Thoracic aorta (tissue), 2 donors: ENCODE results near the gene USP7. TPM values are rescaled to one million over a fixed set of nuclear protein-coding genes. Genes with fewer than 3 reads are reported as not detected.
"Not testable (repeated sequence)": the region's sequence is repeated elsewhere in the genome, so short reads cannot be mapped to it uniquely, and the experiment has no call there.

Experiments used
- ATAC-seq: fragments of 150-250 bp; one replicate; pipeline ENCODE4 v1.8.0; 2017; ENCODE audit warnings: low read depth; ENCODE audit not compliant: insufficient number of reproducible peaks, low FRiP score
- DNase-seq: peaks from one replicate; pipeline ENCODE4 v3.0.0-alpha.2; 2020; ENCODE audit warnings: low spot score
- H3K27ac ChIP-seq, 2 donors: fragments of 200-600 bp; sonication (generic); 1 replicate in 1 of 2; 2 replicates in 1 of 2; pipeline ENCODE4 v1.5.1; 2016; ENCODE audit warnings: mild to moderate bottlenecking in 2 of 2, moderate library complexity in 2 of 2
- H3K27me3 ChIP-seq: fragments of 200-600 bp; sonication (generic); replicated peaks from 2 replicates; pipeline ENCODE4 v1.6.0; 2016; ENCODE audit warnings: mild to moderate bottlenecking; ENCODE audit not compliant: insufficient read depth
- H3K36me3 ChIP-seq: fragments of 200-600 bp; sonication (generic); one replicate; pipeline ENCODE4 v1.5.1; 2016
- H3K4me1 ChIP-seq, 2 donors: fragments of 200-600 bp; sonication (generic); 1 replicate in 1 of 2; 2 replicates in 1 of 2; pipeline versions ENCODE4 v1.5.1 to v1.6.0; 2016; ENCODE audit warnings: low read depth in 2 of 2, mild to moderate bottlenecking in 1 of 2; ENCODE audit not compliant: control insufficient read depth in 1 of 2
- H3K4me3 ChIP-seq: fragments of 200-600 bp; sonication (generic); 2 replicates; pipeline ENCODE4 v1.5.1; 2016; ENCODE audit warnings: mild to moderate bottlenecking
- H3K9me3 ChIP-seq: fragments of 200-600 bp; sonication (generic); 2 replicates; pipeline ENCODE4 v1.5.1; 2016
- total RNA-seq, 2 donors: library from RNA; depleted of rRNA; stranded (reverse); fragments of >200 nt; gene quantifications; one replicate each; pipeline versions ENCODE4 v1.1.0 to v1.2.3, GENCODE V29; 2016
- TF ChIP-seq, protein P1 (sequence below): fragments of 200-600 bp; sonication (generic); IDR thresholded peaks from one replicate; pipeline ENCODE4 v1.5.1; 2019; ENCODE audit warnings: antibody characterized with exemption

Gene USP7
- total RNA-seq, 2 donors from 2014 or later = 61.2 to 93.8 TPM

DNA sequence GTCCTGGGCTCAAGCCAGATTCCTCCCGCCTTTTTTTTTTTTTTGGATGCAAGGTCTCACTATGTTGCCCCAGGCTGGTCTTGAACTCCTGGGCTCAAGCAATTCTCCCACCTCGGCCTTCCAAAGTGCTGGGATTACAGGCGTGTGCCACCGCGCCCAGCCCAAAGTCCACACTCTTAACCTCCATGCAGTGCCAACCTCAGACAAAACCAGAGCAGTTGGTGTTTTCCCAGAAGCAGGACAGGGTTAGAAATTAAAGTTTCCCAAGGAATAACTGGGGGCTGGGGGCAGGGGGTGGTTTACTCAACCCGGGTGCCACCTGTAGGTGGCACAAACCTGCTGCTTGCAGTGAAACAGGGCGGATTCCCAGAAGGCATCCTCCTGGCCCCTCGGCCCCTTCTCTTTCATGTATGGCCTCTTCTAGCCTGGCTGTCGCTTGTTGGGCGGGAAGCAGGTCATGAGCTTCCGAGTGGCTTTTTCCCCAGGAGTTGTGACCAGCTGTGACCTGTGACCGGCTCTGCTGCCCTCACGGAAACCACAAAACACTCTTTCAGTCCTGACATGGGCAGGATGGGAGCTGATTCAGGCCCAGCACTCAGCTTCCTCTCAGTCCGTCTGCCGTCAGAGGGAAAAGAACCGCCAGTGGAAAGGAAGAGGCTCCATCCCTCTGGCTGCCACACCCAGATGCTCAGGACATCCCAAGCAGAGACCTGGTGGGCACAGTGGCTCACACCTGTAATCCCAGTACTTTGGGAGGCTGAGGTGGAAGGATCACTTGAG lies 25.6 kb upstream of the USP7 start:
- DNase-seq (no peak), ATAC-seq (no peak)
- no peaks in the 10 kb centered on the region for H3K36me3 ChIP-seq
- TF ChIP-seq, protein P1, sequence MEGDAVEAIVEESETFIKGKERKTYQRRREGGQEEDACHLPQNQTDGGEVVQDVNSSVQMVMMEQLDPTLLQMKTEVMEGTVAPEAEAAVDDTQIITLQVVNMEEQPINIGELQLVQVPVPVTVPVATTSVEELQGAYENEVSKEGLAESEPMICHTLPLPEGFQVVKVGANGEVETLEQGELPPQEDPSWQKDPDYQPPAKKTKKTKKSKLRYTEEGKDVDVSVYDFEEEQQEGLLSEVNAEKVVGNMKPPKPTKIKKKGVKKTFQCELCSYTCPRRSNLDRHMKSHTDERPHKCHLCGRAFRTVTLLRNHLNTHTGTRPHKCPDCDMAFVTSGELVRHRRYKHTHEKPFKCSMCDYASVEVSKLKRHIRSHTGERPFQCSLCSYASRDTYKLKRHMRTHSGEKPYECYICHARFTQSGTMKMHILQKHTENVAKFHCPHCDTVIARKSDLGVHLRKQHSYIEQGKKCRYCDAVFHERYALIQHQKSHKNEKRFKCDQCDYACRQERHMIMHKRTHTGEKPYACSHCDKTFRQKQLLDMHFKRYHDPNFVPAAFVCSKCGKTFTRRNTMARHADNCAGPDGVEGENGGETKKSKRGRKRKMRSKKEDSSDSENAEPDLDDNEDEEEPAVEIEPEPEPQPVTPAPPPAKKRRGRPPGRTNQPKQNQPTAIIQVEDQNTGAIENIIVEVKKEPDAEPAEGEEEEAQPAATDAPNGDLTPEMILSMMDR = no peak
- no peak overlapping the region for H3K4me3 ChIP-seq
- H3K27me3 ChIP-seq = no peaks in the 10 kb centered on the region
- H3K9me3 ChIP-seq = no peaks in the 10 kb centered on the region
- H3K4me1 ChIP-seq = no peaks in the 10 kb centered on the region
- no peak overlapping the region for H3K27ac ChIP-seq

- DNase-seq = no peak
- H3K4me1 ChIP-seq = no peaks in the 10 kb centered on the region
These were observed 23.1 kb upstream of the USP7 start for GRCh38 chr16:8986818-8987191.

DNA sequence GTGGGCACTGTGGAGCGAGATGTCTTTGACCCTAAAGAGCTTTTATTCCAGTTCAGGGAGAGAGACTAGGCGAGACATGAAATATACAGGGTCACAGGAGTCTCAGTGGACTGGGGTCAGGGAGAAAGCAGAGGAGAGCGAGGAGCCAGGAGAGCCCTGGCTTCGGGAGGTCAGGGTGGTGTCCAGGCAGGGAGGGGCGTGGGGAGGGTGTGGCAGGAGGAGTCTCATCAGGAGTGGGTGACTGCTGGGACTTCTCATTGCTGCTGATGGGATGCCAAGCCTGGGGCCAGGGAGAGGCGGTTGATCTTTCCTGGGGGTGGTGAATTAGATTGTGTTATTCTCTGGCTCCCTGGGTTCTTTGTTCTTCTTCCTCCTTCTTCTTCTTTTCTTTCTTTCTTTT lies 22.4 kb upstream of the USP7 start:
- DNase-seq = no peak
- TF ChIP-seq, protein P1 = no peak
- Histone ChIP-seq H3K27ac (no peak overlapping the region), H3K4me1 (no peaks in the 10 kb centered on the region), H3K9me3 (no peaks in the 10 kb centered on the region), H3K4me3 (no peak overlapping the region), H3K27me3 (no peaks in the 10 kb centered on the region), H3K36me3 (no peaks in the 10 kb centered on the region)
- ATAC-seq = no peak

More at GRCh38 chr16:8986818-8987191, 23.1 kb upstream of the USP7 start:
- H3K9me3 ChIP-seq = no peaks in the 10 kb centered on the region
- no peaks in the 10 kb centered on the region for H3K36me3 ChIP-seq
- H3K4me3 ChIP-seq = no peak overlapping the region
- no peak for ATAC-seq
- H3K27ac ChIP-seq = no peak overlapping the region
- H3K27me3 ChIP-seq = no peaks in the 10 kb centered on the region
- TF ChIP-seq, protein P1 = no peak

GRCh38 chr16:8982816-8983215 lies 19.1 kb upstream of the USP7 start:
- no peaks in the 10 kb centered on the region for H3K27me3 ChIP-seq
- H3K27ac ChIP-seq = no peak overlapping the region
- ATAC-seq (no peak), DNase-seq (no peak)
- H3K36me3 ChIP-seq = no peaks in the 10 kb centered on the region
- TF ChIP-seq, protein P1 = no peak
- no peaks in the 10 kb centered on the region for H3K9me3 ChIP-seq
- H3K4me1 ChIP-seq = no peaks in the 10 kb centered on the region
- no peak overlapping the region for H3K4me3 ChIP-seq

DNA sequence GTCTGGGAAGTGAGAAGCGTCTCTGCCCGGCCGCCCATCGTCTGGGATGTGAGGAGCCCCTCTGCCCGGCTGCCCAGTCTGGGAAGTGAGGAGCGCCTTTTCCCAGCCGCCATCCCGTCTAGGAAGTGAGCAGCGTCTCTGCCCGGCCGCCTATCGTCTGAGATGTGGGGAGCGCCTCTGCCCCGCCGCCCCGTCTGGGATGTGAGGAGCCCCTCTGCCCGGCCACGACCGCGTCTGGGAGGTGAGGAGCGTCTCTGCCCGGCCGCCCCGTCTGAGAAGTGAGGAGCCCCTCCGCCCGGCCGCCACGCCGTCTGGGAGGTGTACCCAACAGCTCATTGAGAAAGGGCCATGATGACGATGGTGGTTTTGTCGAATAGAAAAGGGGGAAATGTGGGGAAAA lies 18.2 kb upstream of the USP7 start:
- DNase-seq, H3K27ac ChIP-seq, H3K4me1 ChIP-seq, H3K9me3 ChIP-seq, H3K4me3 ChIP-seq, H3K36me3 ChIP-seq, ATAC-seq, H3K27me3 ChIP-seq: not testable (repeated sequence)

- H3K4me1 ChIP-seq, H3K27ac ChIP-seq, H3K4me3 ChIP-seq, H3K9me3 ChIP-seq, H3K36me3 ChIP-seq, ATAC-seq, DNase-seq, H3K27me3 ChIP-seq: not testable (repeated sequence)
These were observed 12.5 kb upstream of the USP7 start for GRCh38 chr16:8976189-8976588.
